GM18907 (cell line): ENCODE measurements around the gene FARP1.
"Not testable (repeated sequence)": the region's sequence is repeated elsewhere in the genome, so short reads cannot be mapped to it uniquely, and the experiment has no call there.

ENCODE experiments used
- ATAC-seq: cut with Tn5 transposase; IDR thresholded peaks from one replicate; pipeline ENCODE4 v1.9.1; 2021; ENCODE audit warnings: mild to moderate bottlenecking, moderate library complexity; ENCODE audit not compliant: unreplicated experiment

Gene FARP1

DNA sequence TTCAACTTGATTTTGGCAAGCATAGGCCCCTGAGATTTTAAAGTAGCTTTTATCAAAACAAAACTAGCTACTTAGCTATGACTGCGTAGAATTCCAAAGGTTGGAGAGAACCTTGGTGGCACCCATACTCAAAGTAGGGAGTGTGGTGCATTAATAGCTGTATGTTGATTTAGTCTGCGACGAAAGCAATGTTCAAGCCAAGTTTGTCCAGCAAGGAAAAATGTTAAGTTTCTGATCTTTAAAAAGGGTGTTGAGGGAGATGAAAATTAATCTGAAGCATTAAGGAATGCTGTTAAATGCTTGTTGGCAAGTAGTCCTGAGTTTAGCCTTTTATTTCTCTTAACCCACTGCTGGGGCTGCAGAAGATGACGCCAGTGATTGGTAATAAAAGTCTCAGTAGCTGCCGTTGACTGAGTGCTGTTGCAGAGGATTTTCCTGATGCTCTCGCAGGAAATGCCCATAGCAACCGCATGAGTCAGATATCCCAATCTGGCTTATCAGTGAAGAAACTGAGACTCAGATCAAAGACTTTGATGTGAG is 110.1 kb downstream of the FARP1 start:
- ATAC-seq, result no peak

DNA sequence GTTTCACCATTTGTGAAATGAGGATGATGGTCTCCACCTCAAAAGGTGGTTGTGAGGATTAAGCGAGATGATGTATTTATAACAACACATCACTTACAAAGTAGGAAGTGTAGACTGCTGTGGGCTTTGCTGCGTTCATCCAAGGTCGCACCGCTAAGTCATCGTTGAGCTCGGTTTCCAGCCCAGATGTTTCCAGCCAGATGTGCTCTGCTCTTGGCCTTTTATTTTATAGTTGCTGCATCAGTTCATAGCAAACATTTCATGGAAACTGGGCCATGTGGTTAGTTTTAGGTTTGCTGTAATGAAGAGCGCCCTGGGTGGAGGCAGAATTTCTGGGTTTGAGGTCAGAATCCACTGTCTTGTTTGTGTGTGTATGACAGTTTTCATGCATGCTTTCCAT is 110.6 kb downstream of the FARP1 start:
- no peak for ATAC-seq

DNA sequence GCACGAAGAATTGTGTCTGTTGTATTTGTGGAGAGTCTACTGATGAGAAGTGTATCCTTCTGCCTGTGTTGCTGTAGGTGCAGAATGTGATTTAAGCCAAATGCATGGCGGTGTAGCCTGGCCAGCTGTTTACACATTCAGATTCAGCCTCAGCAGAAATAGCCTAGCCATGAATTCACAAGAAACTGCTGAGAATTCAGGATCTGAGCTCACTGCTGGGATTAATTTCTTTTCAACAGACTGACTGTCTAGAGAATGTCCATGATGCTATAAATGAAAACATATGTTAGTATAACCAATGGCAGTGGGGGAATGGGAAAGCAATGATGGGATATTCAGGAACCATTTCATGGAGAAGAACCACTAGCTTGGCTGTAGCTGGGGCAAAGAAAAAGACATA is 111.6 kb downstream of the FARP1 start:
- ATAC-seq, result no peak

DNA sequence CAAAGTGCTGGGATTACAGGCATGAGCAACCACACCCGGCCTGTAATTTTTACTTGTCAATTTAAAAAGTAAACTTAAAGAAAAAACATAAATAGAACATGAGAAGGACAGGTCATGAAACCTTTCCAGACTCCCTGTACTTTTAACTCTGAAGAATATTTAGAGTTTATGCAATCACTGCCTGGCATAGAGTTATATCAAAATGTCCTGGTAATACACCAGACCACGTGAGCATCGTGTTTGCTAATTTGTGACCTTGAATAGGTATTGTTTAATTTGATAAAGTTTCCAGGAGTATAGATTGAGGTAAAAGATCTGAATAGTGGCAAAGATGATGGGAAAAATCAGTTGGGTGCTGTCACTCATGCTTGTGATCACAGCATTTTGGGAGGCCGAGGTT is 115.3 kb downstream of the FARP1 start:
- no peak for ATAC-seq

DNA sequence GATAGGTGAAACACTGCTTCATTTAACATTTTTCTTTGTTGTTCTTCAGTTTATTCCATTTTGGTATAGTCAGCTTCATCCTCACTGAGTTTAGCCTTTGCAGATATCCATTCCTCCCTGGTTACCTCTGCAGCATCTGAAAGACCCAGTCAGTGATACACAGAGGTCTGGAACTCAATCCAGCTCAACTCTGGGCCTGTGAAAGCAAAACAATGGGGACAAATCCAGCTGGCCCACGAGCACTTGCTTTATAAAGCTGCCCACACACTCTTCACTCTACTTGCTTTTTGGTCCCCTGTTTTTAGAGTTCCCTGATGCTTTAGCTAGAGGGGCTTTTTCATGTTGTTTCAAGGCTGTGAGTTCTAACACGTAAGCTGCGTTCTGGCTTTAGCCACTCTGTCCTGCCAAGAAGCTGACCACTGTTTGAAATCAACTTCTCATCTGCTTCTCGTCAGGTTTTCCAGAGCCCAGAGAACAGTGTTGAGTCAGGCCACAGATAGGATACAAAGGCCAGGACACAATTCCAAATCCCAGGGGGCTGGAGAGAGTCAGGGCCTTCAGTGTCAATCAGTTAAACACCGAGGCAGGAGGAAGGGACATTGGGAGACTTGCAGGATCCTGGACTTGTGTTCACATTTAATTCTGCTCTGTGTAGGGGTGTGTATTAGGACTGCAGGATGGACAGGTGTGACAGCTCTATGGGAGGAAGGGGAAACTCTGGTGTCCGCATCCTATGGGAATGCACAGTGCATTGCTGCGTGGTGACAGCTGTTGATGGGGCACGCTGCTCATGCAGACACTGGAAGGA is 117.7 kb downstream of the FARP1 start:
- no peak for ATAC-seq

DNA sequence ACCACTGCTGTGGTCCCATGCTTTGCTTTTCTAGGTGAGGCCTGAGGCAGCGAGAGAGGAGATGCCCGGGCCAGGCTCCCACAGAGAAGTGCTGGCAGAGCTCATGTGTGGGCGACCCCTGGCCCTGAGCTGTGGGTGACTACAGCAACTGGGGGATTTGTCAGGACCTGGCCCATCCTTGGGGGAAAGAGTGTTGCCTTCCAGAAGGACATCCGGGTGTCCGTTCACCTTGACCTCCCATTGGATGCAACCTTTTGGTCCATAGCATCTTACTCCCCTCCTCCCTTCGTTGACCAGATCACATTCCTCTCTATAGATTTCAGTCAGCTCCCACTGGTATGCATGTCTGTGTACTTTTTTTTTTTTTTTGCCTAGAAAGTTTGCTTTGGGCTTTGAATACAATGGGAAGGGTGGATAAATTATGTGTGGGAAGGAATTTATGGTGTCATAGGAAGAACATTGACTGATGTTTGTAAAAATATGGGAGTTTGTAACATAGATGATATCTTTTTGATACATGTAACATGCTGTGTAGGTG is 118.3 kb downstream of the FARP1 start:
- no peak for ATAC-seq

DNA sequence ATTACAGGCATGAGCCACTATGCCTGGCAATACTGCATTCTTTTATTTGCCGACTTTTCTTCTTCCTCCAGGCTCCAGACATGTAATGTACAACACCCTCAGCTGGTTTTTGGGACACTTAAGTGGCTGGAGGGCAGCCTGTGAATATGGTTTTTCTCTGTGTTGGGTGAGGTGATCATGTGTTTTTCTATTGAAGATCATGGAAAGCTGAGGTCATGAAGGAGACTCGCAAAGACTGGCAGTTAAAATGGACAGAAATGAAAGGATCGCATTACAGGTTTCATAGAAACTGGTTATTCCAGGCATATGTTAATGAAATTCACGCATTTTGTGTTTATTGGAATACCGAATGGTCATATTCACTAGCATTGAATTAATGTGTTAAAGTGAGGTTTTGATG is 119.4 kb downstream of the FARP1 start:
- ATAC-seq, result no peak

DNA sequence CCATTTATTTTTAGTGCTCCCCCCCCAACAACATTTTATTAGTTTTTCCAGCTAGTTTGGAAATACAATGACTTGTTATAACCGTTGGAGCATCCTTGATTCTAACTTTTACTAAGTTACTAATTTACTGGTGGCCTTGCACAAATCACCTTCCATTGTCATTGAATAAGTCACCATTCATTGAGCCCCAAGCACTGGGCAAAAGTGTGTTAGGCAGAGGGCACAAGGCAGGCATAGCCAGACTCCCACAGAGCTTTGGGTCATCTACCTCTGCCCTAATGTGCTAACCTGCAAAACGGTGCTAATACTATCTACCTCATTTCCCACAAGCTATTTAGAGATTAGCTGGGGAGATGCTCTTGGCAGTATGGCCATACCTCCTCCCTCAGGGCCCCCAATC is 120.9 kb downstream of the FARP1 start:
- no peak for ATAC-seq

DNA sequence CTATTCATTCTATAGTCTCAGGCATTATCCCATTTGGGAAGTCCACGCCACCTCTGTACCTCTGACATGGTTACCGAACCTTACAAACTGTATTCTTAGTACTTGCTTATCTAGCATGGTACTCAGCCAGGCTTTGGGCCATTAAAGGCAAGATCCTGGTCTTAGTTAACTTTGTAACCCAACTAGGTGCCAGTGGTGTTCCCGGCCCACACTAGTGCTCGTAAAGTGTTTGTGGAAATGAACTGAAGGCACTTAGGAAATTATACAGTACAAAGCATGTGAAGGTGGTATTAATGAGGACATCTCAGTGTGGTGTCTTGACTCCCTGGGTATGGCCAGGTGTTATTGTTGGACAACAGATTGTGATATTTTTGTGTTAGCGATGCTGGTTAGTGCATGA is 122.0 kb downstream of the FARP1 start:
- no peak for ATAC-seq

DNA sequence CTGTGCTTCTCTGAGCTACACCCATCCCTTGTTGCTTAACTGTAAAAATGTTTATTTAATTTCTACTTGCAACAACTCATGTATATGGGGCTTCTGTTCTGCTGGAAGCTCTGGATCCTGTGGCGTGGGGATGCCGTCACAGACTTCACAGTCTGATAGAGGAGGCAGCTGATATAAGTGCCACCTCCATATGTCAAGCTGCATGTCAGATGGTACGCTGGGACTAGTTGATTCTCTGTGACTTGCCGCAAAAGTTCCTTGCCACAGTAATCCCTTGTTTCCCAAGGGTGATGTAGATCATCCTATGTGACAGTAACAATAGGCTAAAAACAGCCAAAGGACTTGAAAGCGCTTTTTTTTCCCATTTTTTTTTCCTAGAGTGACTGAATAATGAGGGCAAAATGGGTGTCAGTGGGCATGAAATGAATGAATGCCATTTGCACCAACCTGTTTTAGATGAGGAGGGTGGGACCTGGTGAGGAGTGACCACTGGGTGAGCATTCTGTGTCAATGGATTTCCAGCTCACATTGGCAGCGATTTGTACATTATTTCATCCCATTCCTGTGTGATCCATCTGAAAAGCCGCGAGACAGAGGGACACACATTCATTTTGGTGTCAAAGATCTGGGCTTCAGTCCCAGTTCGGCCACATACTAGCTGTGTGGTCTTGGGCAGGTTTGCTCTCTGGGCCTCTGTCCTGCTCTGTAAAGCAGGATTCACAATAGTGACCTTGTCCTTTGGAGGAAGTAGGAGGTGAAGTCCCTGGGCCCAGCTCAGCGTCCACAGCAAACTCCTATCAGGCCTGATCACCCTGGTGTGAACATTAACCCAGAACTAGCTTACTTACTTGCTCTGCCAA is 123.0 kb downstream of the FARP1 start:
- no peak for ATAC-seq

DNA sequence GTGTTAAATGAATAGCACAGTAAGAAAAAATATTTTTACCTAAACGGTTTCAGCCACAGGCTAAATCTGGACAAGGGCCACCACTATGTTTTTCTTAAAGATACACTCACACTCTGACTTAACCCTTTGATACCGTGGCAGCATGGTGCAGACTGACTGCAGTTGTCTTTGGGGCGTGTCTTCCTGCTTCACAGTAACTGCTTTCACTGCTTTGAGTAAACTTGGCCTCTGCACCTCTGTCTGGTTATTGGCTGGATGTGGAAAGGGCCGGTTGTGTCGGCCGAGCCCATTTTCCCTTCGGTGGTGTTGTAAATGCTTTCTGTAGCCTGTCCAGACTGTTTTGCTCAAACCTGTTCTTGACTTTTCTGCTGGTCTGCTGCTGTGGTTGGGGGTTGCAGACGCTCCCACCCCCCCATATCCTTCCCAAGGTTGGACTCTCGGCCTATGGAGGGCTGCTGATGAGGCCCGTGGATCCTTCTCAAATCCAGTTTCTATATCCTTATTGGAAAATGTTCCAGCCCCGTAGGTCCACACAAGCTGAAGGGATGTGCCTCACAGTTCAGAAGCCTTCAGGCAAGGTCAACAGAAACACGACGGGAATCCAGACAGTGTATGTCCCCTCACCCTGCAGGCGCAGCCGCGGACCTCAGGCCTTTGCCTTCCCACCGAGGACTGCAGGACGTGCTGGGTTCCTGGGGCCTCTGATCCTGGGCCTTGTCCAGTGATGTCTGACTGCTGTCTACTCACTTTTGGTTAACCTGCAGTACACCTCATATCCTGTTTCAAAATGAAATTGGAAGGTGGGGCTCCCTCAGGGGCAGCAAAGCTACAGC is 124.4 kb downstream of the FARP1 start:
- peak; percentile 53 for ATAC-seq

DNA sequence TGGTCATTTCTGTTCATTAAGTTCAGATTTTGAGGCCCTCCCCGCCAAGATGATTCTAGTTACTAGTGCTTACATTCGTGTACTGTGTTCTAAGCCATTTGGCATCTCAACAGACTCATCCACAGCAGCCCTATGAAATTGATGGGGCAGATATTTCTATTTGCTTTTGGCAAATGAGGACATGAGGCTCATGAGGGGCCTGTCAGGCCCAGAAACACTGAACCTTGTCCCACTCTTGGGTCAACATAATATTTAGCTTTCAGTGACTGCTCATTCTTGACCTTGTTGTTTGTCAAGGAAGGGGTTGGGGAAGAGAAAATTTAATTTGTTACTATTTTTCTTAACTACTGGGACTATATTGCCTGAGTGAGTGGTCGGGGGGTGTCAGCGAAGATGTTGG is 126.5 kb downstream of the FARP1 start:
- ATAC-seq, result no peak

DNA sequence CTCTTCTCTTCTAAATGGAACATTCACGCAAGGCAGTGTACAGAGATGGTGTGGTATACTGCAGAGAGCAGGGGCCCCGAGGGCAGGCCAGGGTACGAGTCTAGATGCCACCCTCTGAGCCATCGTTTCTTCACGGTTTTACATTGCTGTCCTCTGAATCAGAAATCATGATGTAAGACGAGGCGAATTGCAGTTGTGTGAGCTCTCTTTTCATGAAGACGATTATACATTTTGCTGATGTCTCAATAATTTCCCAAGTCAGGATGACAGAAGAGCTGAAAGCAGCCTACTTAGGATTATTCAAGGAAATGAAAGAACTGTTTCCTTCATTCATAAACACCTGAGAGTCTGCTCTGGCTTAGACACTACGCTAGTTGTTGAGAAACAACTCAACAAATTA is 127.9 kb downstream of the FARP1 start:
- ATAC-seq, result no peak

DNA sequence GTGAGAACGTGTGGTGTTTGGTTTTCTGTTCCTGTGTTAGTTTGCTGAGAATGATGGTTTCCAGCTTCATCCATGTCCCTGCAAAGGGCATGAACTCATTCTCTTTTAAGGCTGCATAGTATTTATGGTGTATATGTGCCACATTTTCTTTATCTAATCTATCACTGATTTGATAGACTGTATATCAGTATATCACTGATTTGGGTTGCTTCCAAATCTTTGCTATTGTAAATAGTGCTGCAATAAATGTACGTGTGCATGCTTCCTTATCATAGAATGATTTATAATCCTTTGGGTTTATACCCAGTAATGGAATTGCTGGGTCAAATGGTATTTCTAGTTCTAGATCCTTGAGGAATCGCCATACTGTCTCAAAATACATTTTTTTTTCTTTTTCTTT is 128.8 kb downstream of the FARP1 start:
- ATAC-seq, result not testable (repeated sequence)

DNA sequence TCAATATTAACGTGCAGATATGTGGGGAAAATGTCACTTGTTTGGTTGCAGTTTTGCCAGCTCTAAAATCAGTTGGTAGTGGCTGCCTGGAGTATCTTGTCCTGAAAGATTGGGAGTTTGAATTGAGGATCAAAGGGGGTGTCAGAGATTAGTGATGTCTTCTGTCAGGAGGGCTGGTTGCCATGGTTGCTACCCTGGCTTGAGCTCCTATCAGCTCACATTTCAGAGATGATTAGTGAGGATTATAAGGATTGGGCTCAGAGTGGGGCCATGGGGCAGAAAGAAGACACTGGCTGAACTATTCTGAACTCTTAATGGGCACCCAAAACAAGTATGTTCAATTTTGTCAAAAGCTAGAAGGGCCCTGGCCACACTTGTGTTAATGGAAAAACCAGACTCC is 129.7 kb downstream of the FARP1 start:
- no peak for ATAC-seq

DNA sequence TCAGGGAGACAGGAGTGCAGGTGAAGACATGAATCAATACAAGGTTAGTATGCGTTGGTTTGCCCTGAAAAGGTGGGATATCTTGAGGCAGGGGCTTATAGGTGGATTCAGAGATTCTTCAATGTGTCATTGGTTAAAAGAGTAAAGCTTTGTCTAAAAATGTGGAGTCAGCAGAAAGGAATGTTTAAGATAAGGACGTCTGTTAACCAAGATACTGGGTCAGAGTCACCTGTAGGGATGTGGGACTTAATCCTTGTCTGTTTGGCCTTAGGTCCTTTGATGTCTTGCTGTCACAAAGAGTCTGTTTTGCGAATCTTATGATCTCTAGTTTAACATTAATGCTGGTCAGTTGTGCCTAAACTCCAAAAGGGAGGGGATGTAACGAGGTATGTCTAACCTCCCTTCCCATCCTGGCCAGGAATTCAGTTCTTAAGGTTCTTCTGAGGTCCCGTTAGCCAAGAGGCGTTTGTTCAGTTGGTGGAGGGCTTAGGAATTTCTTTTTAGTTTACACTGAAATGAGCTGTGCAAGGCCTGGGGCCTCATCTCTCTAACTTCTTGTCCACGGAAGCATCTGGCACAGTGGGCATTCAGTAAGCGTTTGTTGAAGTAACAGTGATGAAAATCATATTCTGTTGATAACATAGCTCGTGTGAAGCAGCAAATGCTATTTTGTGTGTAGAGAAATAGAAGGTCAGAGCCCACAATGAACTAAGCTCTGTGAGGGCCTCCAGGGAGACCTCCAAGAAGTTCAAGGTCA is 130.4 kb downstream of the FARP1 start:
- ATAC-seq, result no peak

DNA sequence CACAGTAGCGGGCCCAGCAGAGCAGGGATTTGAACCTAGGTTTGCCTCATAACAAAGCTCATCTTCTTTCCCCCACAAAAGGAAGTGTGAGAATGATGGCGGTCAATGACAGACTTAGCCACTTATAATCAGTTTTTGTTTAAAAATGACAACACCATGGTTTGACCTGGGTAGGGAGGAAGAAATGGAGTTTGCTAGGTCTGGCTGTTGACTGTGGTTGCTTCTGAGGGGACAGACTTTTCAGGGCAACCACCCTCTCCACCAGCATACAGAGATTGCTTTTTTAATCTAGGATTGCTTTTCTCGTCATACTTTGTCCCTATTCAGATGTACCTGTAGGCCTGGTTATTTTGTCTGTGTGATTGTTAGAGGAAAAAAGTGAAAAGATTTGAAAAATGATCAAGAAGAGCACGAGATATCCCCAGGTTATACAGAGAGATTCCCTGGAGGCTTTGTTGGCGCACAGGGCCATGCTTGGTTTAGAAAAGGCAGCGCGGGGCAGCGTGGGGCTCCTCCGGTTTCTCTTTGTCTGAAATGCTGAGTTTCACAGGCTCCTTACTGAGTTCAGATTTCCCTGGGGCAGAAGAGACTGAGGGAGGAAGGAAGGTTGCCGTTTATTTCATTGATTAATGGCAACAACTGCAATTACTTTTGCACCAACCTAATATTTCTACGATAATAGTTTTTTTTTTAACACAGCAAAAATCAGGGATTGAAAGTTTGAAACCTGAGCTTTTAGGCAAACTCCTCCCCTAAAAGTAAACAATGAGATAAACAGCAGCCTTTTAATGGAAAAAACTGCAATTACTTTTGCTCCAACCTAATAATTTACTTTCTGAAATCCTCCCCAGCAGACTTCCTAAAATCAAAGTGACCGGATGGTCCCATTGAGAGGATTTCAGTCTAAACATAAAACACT is 131.2 kb downstream of the FARP1 start:
- ATAC-seq, result no peak

DNA sequence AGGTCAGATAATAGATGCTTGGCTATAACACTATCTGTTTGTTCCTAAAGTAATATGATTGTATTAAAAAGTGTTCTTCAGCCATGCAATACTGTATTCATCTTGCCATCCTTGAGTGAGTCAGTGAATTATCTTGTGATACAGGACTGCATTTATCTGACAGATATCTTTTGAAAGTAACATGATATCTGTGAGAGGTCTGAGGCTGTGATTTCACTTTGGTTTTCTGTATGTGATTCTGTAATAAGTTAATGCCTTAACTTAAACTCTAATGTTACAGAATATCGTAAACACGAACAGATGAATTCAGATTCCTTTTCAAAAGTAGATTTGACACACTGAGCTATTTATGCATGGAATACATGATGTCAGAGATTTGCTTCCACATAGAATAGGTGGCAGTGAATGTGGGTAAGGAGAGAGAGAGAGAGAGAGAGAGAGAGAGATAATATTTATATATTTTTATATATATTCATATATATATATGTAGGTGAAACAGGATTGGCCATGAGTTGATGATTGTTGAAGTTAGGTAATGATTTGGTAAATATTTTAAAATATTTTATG is 132.1 kb downstream of the FARP1 start:
- no peak for ATAC-seq

DNA sequence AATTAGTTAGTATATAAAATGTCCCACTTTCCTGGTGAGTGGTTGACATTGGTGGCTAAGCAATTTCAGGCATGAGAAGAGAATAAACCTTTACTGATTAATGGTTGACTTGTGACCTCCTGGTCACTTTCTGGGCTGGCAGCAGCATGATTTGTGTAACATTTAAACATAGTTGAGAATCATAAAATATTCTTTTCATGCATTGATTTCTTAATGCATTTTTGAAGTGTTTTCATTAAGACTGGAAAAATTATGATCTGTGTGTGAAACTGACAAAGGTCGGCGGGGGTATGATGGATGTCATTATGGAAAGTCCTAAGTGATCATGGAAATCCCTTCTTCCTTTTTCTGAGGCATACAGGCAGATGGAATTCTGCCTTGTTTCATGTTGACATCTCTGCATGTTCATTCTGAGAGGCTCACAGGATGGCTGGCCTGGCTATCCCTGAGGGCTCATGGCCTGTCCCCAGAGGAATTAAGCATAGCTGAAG is 132.8 kb downstream of the FARP1 start:
- ATAC-seq, result no peak
